ENCODE data around the gene GGT6.

The GGT6 gene

DNA sequence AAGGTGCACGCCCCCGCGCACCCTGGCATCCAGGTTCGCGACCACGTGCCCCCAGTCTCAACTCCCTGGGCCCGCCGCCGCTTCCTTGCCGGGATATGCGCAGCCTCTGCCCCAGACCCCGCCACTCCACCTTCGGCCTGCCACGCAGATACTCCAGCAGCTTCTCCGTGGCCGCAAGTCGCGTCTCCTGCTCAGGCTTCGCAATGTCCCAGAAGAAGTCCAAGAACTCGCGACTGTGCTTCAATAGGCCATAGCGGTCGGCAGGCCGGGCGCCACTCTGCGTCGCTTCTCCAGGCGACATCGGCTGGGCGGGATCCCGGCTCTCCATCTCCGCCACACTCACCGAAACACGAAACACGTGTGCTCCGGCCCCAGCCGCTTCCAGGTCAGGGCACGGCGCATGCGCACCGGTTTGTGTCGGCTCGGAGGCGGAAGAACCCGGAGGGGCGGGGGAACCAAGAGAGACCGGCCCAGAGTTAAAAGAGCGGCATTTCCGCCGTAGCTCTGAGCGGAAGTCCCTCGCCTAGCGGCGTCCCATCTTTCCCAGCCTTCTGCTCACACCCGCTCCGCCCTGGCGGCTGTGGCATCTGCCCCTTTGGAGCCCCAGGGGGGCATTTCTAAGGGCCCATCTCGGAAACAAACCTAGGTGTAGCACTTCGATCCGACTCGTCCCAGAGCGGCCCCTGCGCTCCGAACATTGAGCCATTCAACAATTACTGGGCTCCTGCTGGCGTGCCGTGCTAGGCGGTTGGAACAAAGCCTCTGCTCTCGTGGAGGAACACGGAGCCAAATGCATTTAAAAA, 5.2 kb downstream of the GGT6 start, which contains the start of gene MYBBP1A:
Gene MYBBP1A, minus strand, starts transcription at position 388 of the 803 bp plus-strand sequence. Its CDS starts 60 bp downstream, at position 328.
- DNase-seq (ENCODE audit: low read depth, low spot score): peak; percentile 63

DNA sequence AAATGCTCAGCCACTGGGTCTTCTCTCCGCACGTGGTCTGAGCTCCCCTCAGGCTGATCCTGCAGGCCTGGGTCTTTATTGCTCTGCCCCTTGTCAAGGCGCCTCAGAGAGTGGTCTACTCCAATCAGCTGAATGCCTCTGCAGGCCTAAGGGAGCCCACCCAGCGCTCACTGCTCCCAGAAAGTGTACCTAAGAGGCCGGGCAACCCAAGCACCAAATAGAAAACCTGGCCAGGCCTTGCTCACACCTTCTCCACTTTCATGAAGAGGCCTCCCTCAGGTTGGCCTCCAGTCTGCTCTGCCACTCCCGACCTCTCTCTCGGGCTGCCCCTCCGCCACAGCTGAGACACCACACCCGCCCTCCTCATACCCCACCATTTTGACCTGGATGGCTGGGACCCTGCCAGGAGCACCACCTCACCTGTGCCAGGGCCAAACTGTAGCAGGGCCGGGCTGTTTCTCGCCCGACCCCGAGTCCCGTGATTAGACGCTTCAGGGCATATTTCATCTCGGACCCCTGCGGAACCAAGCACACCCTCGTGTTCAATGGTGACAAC, 5.9 kb downstream of the GGT6 start:
- peak overlapping the region; percentile 64 for H3K27ac ChIP-seq
- DNase-seq (ENCODE audit: low read depth, low spot score): no peak

More for the DNA sequence above, 5.2 kb downstream of the GGT6 start, which contains the start of gene MYBBP1A:
- peak within 1 kb of the TSS; percentile 64 for H3K27ac ChIP-seq

DNA sequence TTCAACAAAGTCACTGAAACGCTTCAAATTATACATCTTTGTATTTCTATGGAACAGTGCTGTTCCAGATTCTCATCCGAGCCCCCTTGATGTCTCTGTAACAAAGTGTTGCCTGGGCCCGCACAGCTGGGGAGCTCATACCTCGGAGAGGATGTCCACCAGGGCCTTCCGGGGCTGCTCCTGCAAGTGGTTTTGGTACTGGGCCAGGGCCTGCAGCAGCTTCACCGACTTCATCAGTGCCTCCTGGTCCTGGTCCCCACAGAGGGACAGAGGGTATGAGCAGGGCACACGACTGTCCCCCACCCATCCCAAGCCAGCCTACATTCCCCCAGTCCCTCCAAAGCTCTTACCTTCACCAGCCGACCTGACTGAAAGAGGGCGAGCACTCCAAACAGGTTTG, 6.7 kb downstream of the GGT6 start:
- DNase-seq (ENCODE audit: low read depth, low spot score): no peak
- no peak overlapping the region for H3K27ac ChIP-seq

DNA sequence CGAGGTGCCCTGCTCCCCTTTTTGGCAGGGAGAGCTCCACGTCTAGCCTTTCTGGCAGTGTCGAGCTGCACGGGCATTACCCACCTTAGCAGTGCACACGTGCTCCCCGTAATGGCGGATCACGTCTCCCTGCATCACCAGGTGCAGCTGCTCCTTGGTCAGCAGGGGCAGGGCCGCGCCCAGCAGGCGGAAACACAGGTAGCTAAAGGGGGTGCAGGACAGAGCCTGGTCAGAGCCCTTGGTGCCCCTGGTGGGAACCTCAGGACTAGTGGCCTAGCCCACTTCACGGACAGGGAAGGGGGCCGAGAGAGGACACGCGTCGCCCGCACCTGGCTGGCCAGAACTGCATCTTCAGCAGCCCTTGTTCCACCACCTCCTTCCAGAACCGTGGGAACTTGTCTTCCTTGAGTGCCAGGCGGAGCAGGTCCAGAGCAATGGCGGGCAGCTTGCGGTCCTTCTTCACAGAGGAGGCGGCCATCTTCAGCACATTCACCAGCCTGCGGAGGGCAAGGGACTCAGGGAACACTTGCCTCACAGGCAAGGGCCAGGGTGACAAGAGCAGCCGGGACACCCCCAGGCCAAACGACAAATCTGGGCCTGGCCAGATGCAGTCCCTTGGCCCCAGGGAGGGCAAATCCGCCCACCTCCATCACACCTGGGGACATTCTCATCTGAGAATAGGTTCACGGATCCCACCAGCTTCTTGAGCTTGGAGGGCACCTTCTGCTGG, 8.4 kb downstream of the GGT6 start:
- no peak overlapping the region for H3K27ac ChIP-seq
- DNase-seq (ENCODE audit: low read depth, low spot score): no peak

DNA sequence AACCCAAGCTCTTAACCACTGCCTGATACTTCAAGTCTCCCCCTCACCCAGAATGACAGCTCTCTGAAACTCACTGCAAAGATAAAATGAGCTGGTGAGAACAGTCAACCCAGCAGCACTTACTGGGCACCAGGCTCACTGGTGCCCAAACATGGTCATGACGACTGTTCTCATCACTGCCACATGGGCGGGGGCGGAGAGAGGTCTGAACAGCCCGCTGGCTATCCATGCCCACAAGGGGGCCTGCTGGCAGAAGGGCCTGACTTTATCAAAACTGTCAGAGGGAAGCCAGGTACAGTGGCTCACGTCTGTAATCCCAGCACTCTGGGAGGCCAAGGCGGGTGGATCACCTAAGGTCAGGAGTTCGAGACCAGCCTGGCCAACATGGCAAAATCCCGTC, 9.2 kb downstream of the GGT6 start:
- no peak overlapping the region for H3K27ac ChIP-seq
- DNase-seq (ENCODE audit: low read depth, low spot score): no peak

DNA sequence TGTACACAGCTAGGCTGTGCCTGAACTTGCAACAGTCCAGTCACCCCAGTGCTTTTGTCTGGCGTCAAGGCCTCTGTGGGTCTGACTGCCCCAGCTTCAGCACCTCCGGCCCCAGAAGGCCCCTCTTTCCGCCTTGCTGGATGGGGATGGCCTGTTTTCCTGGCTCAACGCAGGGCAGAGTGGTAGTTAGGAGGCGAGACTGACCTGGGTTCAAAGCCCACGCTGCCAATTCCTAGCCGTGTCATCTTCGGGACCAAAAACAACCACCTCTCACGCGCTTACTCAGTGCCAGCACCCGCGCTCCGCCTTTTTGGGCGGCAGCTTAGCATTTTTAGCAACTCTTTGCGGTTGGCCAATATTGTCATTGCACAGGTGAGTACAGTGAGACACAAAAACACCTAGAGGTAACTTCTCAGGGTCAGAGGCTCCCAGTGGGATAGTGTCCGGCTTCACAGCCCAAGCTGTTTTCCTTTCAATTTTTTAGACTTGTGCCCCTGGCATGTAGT, 9.8 kb downstream of the GGT6 start:
- no peak overlapping the region for H3K27ac ChIP-seq
- no peak for DNase-seq (ENCODE audit: low read depth, low spot score)

DNA sequence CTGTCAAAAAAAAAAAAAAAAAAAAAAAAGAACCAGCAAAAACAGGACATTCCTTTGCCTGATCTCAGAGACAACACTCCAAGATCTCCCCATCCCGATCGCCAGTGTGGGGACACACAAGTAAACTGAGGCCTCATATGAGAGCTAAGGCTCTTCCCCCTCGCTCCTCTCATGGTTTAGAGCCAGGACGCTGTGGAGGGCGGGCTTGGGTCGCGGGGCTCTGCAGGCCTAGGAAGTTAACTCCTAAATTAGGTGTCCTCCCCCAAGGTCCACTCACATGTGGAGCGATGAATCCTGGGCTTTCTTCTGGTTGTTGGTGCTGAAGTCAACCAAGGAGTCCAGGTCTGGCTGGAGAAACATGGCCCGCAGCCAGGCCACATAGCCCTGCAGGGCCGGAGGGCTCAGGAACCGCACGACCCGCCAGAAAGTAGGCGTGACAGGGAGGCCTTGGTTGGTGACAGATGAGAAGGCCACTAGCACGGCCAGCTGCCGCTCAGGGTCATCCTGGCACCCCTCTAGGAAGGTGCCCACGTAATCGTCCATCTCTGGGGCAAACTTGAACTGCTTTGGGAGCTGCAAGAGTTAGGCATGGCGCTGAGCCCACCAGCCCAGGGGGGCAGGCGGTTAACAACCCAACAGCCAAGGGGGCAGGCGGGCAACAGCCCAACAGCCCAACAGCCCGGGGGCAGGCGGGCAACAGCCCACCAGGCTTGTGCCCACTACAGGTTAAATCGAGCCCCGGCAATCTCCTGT, 10.4 kb downstream of the GGT6 start:
- no peak for DNase-seq (ENCODE audit: low read depth, low spot score)
- H3K27ac ChIP-seq: no peak overlapping the region

DNA sequence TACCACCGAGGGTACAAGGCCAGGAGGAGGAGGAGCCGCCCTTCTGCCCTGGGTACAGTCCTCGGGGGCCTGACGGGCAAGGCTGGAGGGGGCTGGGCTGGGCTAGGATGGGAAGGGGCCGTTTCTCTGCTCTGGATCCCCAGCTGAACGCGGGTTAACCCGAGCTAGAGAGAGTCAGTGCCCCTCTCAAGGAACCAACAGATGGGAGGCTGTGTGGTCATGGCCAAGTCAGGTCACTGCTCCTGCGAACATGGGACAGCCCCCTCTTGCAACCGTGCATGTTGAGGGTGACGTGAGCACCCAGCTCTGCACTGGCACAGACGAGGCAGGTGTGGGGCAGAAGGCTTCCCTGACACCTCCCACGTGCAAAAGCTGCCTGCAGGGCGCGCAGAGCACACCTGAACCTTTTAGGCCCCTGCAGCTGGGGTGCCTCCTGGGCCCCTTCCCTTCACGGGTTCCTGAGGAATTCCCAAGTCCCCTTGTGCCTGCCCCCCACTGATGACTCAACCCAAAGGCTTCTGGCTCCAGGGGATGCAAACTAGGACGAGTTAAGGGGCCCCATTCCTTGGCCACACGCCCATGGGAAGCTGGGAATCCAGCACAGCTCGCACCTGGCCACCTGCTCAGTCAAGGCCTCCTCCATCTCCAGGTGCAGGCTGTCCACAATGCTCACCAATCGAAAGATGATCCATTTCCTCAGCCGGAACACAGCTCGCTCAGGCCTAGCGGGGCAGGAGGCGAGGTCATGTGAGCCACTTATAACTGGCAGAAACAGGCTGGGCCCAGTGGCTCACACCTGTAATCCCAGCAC, 11.5 kb downstream of the GGT6 start:
- DNase-seq (ENCODE audit: low read depth, low spot score): no peak
- no peak overlapping the region for H3K27ac ChIP-seq

DNA sequence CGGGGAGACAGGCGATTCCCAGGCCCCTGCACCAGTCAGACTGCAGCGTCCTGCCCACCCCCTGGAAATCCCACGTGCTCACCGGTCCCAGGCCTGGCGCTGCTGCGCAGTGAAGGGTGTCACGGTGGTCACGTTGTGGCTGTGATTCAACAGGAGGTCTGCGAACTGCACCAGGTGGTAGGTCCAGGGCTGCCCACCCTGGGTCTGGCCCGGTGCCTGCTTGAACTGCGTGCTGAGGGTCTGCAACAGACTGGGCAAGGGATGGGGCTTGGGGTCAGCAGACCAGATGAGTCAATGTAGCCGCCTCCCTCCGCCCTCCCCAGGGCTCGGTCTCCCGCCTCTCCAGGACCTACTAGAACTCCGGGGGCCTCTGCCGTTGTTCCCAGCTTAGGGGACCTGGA, 12.3 kb downstream of the GGT6 start:
- no peak for DNase-seq (ENCODE audit: low read depth, low spot score)
- no peak overlapping the region for H3K27ac ChIP-seq

DNA sequence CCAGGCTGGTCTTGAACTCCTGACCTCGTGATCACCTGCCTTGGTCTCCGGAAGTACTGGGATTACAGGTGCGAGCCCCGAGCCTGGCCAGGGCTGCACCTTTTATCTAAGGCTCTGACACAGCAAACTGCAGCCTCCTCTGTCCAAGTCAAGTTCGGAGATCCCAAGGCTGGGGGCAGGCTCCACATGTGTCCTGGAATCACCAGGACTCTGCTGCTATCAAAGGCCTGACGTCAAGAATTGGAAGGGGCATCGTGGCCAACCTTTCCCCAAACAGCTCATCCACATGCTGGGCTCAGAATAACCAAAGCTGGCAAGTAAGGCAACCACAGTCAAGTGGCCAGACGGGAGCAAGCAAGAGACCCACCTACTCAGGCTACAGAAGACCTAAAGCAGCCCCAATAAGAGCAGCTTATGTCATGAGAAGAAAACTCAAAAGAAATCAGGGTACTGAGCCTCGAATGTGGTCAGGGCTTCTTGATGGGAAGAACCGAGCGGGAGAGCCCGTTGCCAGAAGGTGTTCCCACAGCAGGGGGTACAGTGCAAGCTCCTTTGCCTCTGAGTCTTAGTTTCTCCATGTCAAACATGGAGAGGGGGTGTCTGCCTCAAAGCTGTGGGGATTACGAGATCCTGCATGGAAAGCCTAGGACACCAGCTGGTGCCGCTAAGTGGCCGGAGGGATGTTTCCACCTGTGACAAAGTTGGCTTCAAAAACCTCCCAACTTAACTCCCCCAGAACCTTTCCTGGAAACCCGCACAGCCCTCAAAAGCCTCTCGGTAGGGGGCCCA, 13.1 kb downstream of the GGT6 start:
- no peak for DNase-seq (ENCODE audit: low read depth, low spot score)
- H3K27ac ChIP-seq: no peak overlapping the region

DNA sequence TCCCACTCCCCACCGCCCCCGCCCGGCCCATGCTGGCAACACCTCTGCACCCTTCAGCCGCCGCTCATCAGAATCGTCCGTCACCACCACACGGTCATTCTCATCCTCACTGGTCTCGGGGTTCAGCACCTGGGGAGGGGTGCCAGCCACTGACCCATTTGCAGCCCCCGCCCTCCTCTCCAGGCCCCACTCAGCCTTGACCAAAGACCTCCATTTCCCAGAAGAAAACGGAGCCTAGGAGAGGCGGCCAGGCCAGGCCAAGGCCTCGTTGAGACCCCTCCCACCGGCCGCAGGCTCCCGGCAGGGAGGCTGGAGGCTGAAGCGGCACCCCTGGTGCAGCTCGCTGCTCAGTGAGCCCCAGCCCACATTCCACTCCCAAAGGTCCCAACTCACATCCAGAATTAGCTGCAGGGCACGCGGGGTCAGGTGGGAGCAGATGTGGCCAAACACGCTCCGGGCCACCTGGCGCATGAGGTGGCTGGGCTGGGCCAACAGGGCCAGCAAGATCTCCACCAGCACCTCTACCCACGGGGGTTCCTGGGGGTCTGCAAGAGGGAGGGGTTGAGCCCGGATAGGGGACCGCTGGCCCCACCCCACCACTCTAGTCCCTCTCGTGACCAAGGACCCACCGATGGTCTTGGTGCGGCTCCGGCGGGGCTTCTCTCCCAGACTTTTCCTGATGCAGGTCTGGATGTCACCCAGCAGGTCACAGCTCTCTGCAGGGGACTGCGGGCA, 15.0 kb downstream of the GGT6 start:
- no peak overlapping the region for H3K27ac ChIP-seq
- DNase-seq (ENCODE audit: low read depth, low spot score): no peak

DNA sequence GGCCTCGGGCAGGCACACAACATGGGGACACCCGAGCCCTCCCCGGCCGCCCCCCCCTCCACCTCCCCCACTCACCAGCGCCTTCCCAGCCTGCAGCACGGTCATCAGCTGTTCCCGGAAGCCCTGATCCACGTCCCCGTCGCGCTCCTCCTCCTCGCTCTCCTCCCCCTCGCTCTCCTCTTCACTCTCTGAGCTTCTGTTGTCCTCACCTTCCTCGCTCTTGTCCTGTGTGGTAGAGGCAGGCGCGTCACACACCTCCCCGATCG, 15.5 kb downstream of the GGT6 start:
- no peak for DNase-seq (ENCODE audit: low read depth, low spot score)
- H3K27ac ChIP-seq: no peak overlapping the region

DNA sequence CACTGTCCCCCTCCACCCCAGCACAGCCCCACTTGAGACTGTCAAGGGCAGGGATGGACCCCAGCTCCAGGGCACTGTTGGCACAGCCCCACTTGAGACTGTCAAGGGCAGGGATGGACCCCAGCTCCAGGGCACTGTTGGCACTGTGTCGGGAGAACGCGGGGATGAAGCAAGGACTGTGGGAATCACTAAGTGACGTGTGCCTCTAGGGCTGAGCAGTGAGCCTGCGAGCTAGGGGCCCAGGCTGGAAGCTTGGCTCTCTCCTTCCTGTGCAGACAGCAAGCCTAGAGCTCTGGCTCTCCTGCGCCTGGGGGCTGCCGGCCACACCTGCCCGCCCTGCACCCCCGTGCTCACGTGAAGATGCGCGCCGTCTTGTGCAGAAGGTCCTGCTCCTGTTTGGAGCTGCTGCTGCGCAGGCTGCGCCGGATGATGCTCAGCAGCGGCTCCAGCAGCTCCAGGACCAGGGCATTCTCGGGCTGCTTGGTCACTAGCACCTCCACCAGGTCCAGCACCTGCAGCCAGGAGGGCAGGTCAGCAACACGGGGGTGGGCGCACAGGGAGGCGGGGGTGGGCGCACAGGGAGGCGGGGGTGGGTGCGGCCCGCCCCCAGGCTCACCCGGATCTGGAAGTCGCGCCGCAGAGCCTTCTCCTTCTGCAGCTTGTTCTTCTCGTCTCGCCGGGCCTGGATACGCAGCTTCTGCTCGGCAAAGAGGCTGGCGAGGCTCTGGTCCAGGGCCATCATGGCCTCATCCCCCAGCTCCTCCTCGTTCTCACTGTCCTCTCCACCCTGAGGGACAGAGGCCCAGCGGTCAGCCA, 16.0 kb downstream of the GGT6 start:
- DNase-seq (ENCODE audit: low read depth, low spot score): no peak

DNA sequence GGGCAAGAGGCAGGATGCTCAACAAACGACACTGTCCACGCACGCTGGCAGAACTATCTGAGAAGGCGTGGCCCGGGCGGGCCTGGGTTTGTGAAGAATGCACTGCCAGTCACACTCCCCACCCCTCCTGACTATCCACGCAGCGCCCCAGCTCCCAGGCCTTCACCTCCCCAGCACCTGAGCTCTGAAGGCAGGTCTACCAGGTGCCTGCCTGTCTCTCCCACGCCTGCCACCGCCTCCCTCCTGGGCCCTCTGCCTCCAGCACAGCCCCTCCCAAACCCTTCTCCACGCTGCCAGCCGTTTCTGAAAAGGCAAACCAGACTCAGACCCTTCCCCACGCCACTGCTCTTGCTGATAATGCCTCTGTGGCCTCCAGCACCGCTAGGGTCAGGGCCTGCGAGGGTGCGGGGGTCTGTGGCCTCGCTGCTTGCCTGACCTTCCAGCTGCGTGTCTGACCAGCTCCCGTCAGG, 16.8 kb downstream of the GGT6 start:
- no peak overlapping the region for H3K27ac ChIP-seq
- no peak for DNase-seq (ENCODE audit: low read depth, low spot score)

More for the DNA sequence above, 16.0 kb downstream of the GGT6 start:
- no peak overlapping the region for H3K27ac ChIP-seq

DNA sequence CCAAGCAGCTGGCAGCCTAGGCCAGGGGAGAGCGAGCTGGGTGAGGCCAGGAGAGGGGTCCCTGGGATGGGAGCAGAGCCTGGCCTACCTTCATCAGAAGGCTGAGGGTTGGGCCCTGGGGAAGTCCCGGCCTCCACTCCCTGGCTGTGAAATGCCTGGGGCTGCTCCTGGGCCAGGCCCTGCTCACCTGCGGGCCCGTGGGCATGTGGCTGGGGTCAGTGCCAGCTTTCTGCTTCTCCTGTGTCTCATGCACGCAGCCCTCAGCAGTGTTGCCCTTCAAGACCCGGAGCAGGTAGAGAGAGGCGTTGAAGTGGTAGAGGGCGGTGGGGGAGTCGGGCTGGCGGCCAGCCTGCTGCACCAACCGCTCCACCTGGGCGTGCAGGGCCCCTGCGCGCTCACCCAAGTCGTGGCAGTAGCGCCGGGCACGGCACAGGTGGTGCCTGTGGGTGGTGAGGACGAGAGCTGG, 17.6 kb downstream of the GGT6 start:
- no peak for DNase-seq (ENCODE audit: low read depth, low spot score)
- H3K27ac ChIP-seq: no peak overlapping the region

DNA sequence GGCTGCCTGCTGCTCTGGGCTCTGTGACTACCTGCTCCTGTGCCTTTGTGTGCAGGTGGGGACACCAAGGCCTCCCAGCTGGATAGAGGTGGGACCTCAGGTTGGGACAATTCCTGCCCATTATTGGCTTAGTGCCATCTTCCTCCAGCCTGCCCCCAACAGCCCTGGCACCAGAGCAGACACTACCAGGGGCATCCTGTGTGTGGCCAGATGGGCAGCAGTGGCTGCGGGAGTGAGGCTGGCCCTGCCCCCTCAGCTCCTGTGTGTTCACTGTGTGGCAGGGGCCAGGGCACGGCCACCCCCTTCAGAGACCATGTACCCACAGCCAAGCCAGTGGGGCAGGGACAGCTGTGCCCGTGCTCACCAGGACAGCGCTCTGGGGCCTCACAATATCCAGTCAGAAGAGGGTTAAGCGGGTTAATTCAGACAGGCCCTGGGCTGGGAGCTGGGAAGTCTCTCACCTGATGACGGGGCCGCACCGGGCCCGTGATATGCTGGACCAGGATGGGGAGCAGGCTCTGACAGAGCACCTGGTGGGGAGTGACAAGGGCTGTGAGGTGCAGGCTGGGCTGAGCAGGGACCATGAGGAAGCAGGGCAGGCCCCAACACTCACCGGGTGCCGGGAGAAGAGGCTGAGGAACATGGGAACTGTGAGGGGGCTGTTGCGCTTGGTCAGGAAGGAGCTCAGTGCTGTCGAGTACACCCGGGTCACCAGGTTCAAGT, 18.2 kb downstream of the GGT6 start:
- DNase-seq (ENCODE audit: low read depth, low spot score): no peak
- no peak overlapping the region for H3K27ac ChIP-seq

Data from epithelial cell of prostate (primary cell).